GM12874 (cell line): ENCODE measurements around the gene SPACA6.

Source experiments
- TF ChIP-seq, protein P1 (sequence below): IDR thresholded peaks from 2 replicates; pipeline ENCODE4 v1.5.1; 2011; ENCODE audit warnings: low read depth, mild to moderate bottlenecking, control low read depth, low read length, moderate library complexity; ENCODE audit not compliant: insufficient read depth

Gene SPACA6

DNA sequence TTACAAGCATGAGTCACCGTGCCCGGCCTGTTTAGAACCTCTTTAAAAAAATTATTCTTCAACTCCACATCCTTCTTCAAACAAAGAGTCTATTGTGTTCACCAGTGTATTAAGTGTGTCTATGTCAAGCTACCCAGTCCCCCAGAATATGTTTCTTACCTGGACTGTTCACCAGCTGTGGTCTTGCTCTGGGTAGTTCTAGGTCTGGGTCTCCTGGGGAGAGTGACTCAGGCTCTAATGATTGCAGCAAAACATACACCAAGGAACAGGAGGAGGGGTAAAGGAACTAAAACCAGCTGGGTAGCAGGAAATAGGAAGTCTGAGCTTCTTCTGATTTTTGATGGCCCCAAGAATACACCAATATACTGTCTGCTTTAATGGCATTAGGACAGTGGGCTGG is 58.5 kb downstream of the SPACA6 start, which contains the start of gene FPR1:
TSS of gene FPR1 (minus strand) at position 224 of the 400 bp plus-strand sequence. CDS start 4,884 bp downstream, outside the sequence.
- TF ChIP-seq, protein P1, sequence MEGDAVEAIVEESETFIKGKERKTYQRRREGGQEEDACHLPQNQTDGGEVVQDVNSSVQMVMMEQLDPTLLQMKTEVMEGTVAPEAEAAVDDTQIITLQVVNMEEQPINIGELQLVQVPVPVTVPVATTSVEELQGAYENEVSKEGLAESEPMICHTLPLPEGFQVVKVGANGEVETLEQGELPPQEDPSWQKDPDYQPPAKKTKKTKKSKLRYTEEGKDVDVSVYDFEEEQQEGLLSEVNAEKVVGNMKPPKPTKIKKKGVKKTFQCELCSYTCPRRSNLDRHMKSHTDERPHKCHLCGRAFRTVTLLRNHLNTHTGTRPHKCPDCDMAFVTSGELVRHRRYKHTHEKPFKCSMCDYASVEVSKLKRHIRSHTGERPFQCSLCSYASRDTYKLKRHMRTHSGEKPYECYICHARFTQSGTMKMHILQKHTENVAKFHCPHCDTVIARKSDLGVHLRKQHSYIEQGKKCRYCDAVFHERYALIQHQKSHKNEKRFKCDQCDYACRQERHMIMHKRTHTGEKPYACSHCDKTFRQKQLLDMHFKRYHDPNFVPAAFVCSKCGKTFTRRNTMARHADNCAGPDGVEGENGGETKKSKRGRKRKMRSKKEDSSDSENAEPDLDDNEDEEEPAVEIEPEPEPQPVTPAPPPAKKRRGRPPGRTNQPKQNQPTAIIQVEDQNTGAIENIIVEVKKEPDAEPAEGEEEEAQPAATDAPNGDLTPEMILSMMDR = no peak

DNA sequence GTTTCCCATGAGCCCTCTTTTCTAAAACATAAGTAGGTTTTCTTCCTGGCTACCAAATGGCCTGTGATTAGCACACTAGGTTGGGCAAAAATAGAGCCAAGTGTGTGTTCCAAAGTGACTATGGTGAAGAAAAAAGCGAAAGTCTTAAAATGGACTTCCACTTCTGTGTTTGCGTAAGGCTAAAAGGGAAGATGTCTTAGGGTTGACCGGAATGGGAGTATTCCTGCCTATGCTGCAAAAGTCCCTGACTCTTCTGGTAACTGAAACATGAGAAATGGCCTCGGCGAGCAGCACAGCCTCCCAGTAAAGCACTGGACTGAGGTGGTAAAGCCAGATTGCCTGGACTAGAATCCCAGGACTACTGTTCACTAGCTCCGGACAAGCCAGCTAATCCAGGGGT is 61.0 kb downstream of the SPACA6 start:
- TF ChIP-seq, protein P1 = no peak

DNA sequence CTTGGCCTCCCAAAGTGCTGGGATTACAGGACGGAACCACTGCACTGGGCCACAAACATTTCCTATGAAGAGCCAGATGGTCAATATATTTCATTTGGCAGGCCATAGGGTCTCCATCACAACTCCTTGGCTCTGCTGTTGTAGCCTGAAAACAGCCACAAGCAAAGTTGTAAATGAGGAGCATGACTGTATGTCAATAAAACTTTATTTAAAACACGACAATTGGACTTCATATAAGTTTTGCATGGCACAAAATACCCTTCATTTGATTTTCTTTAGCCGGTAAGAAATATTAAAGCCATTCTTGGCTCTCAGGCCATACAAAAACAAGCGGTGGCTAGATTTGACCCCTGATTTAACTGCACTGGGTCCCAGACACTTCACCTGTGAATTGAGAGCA is 61.6 kb downstream of the SPACA6 start:
- TF ChIP-seq, protein P1 = no peak
